H1 (cell line): Measurements from ENCODE around the gene ITGB7. TPM values are rescaled to one million over a fixed set of nuclear protein-coding genes. Genes with fewer than 3 reads are reported as not detected.
A peak's percentile ranks its signal among the peaks of the same experiment; 100 is the strongest.

Experiments used
- CTCF ChIA-PET: fragments of 300-600 bp; sonication (Branson Sonifier 250); formaldehyde crosslinking; loops from one replicate; lab custom pipeline; 2021; ENCODE audit not compliant: partially characterized antibody; lab: Charles Lee
- POLR2A ChIA-PET: fragments of 300-600 bp; sonication (Branson Sonifier 250); formaldehyde crosslinking; loops from one replicate; lab custom pipeline; 2021; ENCODE audit warnings: inconsistent platforms; ENCODE audit not compliant: partially characterized antibody; lab: Charles Lee
- DNase-seq, 2 experiments: peaks; one replicate each; pipeline versions ENCODE4 v3.0.0 to v3.0.0-alpha.2; 2010 to 2022; ENCODE audit warnings: low spot score in 2 of 2, low read depth in 1 of 2, mixed read lengths in 1 of 2
- FAIRE-seq: peaks from 2 replicates; lab custom pipeline; 2011; peaks lifted over from hg19 to GRCh38; lab: Jason Lieb, UNC
- H2AFZ ChIP-seq: 2 replicates; pipeline ENCODE4 v1.8.1; 2012; ENCODE audit warnings: low read length, inconsistent platforms
- H2AK5ac ChIP-seq: 2 replicates; pipeline ENCODE4 v1.6.1; 2013; ENCODE audit warnings: low read depth, low read length
- H2BK120ac ChIP-seq: replicated peaks from 2 replicates; pipeline ENCODE3; 2013; ENCODE audit warnings: low read depth, low read length, inconsistent platforms
- H2BK12ac ChIP-seq: 2 replicates; pipeline ENCODE4 v1.6.1; 2013; ENCODE audit warnings: low read depth, low read length
- H2BK15ac ChIP-seq: 2 replicates; pipeline ENCODE4 v1.6.1; 2013; ENCODE audit warnings: low read length
- H2BK20ac ChIP-seq: 2 replicates; pipeline ENCODE4 v1.6.1; 2013; ENCODE audit warnings: low read length
- H2BK5ac ChIP-seq: 2 replicates; pipeline ENCODE4 v1.6.1; 2013; ENCODE audit warnings: low read depth, low read length
- H3K14ac ChIP-seq: 2 replicates; pipeline ENCODE4 v1.6.1; 2013; ENCODE audit warnings: inconsistent platforms; ENCODE audit not compliant: insufficient read length
- H3K18ac ChIP-seq: 2 replicates; pipeline ENCODE4 v1.6.1; 2013; ENCODE audit warnings: low read length; ENCODE audit errors: extremely low read depth
- H3K23ac ChIP-seq: 2 replicates; pipeline ENCODE4 v1.6.1; 2013; ENCODE audit warnings: inconsistent platforms; ENCODE audit not compliant: insufficient read length
- H3K23me2 ChIP-seq: 2 replicates; pipeline ENCODE4 v1.6.1; 2013; ENCODE audit warnings: low read depth, low read length
- H3K27ac ChIP-seq: 2 replicates; pipeline ENCODE4 v1.6.1; 2011; ENCODE audit warnings: low read depth, low read length, inconsistent platforms
- H3K27me3 ChIP-seq, 4 experiments: replicated peaks in 1 of 4; 1 replicate in 1 of 4; 2 replicates in 3 of 4; pipeline versions ENCODE4 v1.6.1 to v1.8.1; 2011 to 2013; ENCODE audit warnings: low read length in 3 of 4, mild to moderate bottlenecking in 3 of 4, inconsistent platforms in 2 of 4, mixed read lengths in 2 of 4, moderate library complexity in 1 of 4; ENCODE audit not compliant: control insufficient read depth in 3 of 4, insufficient read depth in 3 of 4; ENCODE audit errors: extremely low read depth in 1 of 4
- H3K36me3 ChIP-seq, 4 experiments: 2 replicates each; pipeline versions ENCODE4 v1.6.1 to v1.8.1; 2011 to 2013; ENCODE audit warnings: mild to moderate bottlenecking in 4 of 4, low read length in 3 of 4, moderate library complexity in 2 of 4, control low read depth in 1 of 4, inconsistent platforms in 1 of 4; ENCODE audit not compliant: insufficient read depth in 4 of 4, control insufficient read depth in 2 of 4
- H3K4ac ChIP-seq: replicated peaks from 2 replicates; pipeline ENCODE3; 2013; ENCODE audit warnings: low read length, low read depth, mixed read lengths, inconsistent platforms; ENCODE audit not compliant: insufficient read length
- H3K4me1 ChIP-seq, 4 experiments: replicated peaks in 1 of 4; 1 replicate in 1 of 4; 2 replicates in 3 of 4; pipeline versions ENCODE4 v1.6.1 to v1.8.1; 2011 to 2013; ENCODE audit warnings: low read length in 3 of 4, inconsistent platforms in 2 of 4, mixed read lengths in 1 of 4; ENCODE audit not compliant: insufficient read depth in 4 of 4, control insufficient read depth in 3 of 4
- H3K4me2 ChIP-seq, 2 experiments: 2 replicates each; pipeline versions ENCODE4 v1.6.1 to v1.8.1; 2011 to 2013; ENCODE audit warnings: low read depth in 2 of 2, low read length in 2 of 2, control low read depth in 1 of 2, inconsistent platforms in 1 of 2, mild to moderate bottlenecking in 1 of 2; ENCODE audit not compliant: insufficient read depth in 1 of 2
- H3K4me3 ChIP-seq, 4 experiments: fragments of 200-600, 300-600 bp in 1 of 4; sonication (generic), shearing (Covaris generic), sonication (Bioruptor Twin) in 1 of 4; 2 replicates each; pipeline versions ENCODE4 v1.5.1 to v1.8.1; 2011 to 2016; ENCODE audit warnings: low read length in 4 of 4, low read depth in 3 of 4, control low read depth in 2 of 4, inconsistent platforms in 2 of 4, mild to moderate bottlenecking in 2 of 4, mixed read lengths in 1 of 4, moderate library complexity in 1 of 4; ENCODE audit not compliant: insufficient read depth in 2 of 4; ENCODE audit errors: extremely low read depth in 1 of 4
- H3K56ac ChIP-seq: replicated peaks from 2 replicates; pipeline ENCODE3; 2013; ENCODE audit warnings: low read depth, mild to moderate bottlenecking, mixed read lengths, low read length, inconsistent platforms; ENCODE audit not compliant: insufficient read length
- H3K79me1 ChIP-seq: 2 replicates; pipeline ENCODE4 v1.6.1; 2013; ENCODE audit warnings: low read depth, low read length, control low read depth
- H3K79me2 ChIP-seq, 2 experiments: 2 replicates each; pipeline versions ENCODE4 v1.6.1 to v1.8.1; 2012 to 2013; ENCODE audit warnings: low read length in 2 of 2, mild to moderate bottlenecking in 2 of 2, inconsistent platforms in 1 of 2; ENCODE audit not compliant: insufficient read depth in 2 of 2, control insufficient read depth in 1 of 2
- H3K9ac ChIP-seq, 4 experiments: replicated peaks in 1 of 4; 1 replicate in 1 of 4; 2 replicates in 3 of 4; pipeline versions ENCODE4 v1.6.1 to v1.8.1; 2011 to 2013; ENCODE audit warnings: low read depth in 3 of 4, low read length in 3 of 4, control low read depth in 2 of 4, mild to moderate bottlenecking in 2 of 4, moderate library complexity in 2 of 4, inconsistent platforms in 1 of 4; ENCODE audit errors: extremely low read depth in 1 of 4
- H3K9me3 ChIP-seq, 2 experiments: 2 replicates each; pipeline versions ENCODE4 v1.6.1 to v1.8.1; 2012 to 2013; ENCODE audit warnings: mild to moderate bottlenecking in 2 of 2, moderate library complexity in 2 of 2, control low read depth in 1 of 2, inconsistent platforms in 1 of 2, low read depth in 1 of 2, low read length in 1 of 2, mixed read lengths in 1 of 2; ENCODE audit not compliant: insufficient read depth in 2 of 2
- H4K20me1 ChIP-seq, 2 experiments: replicated peaks in 1 of 2; 2 replicates each; pipeline versions ENCODE3 to v1.8.1; 2011 to 2013; ENCODE audit warnings: inconsistent platforms in 2 of 2, low read length in 2 of 2, mild to moderate bottlenecking in 1 of 2; ENCODE audit not compliant: insufficient read depth in 2 of 2, control insufficient read depth in 1 of 2
- H4K5ac ChIP-seq: 2 replicates; pipeline ENCODE4 v1.6.1; 2013; ENCODE audit warnings: low read length, low read depth, mixed read lengths, inconsistent platforms; ENCODE audit not compliant: insufficient read length
- H4K8ac ChIP-seq: 2 replicates; pipeline ENCODE4 v1.8.0; 2013; ENCODE audit warnings: mild to moderate bottlenecking, moderate library complexity, low read length, inconsistent platforms; ENCODE audit not compliant: insufficient read depth; ENCODE audit errors: extremely low read depth
- H4K91ac ChIP-seq: replicated peaks from 2 replicates; pipeline ENCODE3; 2013; ENCODE audit warnings: low read length, mixed read lengths, inconsistent platforms; ENCODE audit not compliant: insufficient read length
- BCL11A ChIP-seq, 2 experiments: IDR thresholded peaks; one replicate each; pipeline ENCODE4 v1.6.1; 2011; ENCODE audit warnings: low read depth in 2 of 2, low read length in 2 of 2, mild to moderate bottlenecking in 2 of 2
- EGR1 ChIP-seq: IDR thresholded peaks from 2 replicates; pipeline ENCODE4 v1.6.1; 2011; ENCODE audit warnings: low read depth, low read length, borderline replicate concordance
- GTF2F1 ChIP-seq: IDR thresholded peaks from 2 replicates; pipeline ENCODE4 v1.6.1; 2012; ENCODE audit warnings: low read depth, low read length, improper control_type of control experiment, borderline replicate concordance
- JUN ChIP-seq: IDR thresholded peaks from 2 replicates; pipeline ENCODE4 v1.6.1; 2011; ENCODE audit warnings: low read depth, mild to moderate bottlenecking, improper control_type of control experiment, low read length
- KDM1A ChIP-seq: fragments of 200-600, 300-600 bp; sonication (generic); IDR thresholded peaks from 2 replicates; pipeline ENCODE4 v1.7.1; 2016; ENCODE audit warnings: mild to moderate bottlenecking, low read length, borderline replicate concordance
- NANOG ChIP-seq: IDR thresholded peaks from 2 replicates; pipeline ENCODE4 v1.6.1; 2011; ENCODE audit warnings: low read length, low read depth, mild to moderate bottlenecking, inconsistent platforms; ENCODE audit not compliant: insufficient read depth, poor library complexity, severe bottlenecking
- RBBP5 ChIP-seq: IDR thresholded peaks from 2 replicates; pipeline ENCODE4 v1.7.1; 2012; ENCODE audit warnings: low read depth, mild to moderate bottlenecking, inconsistent platforms, low read length, moderate library complexity, borderline replicate concordance
- RXRA ChIP-seq: IDR thresholded peaks from 2 replicates; pipeline ENCODE4 v1.6.1; 2011; ENCODE audit warnings: low read depth, mild to moderate bottlenecking, low read length, moderate library complexity; ENCODE audit not compliant: insufficient read depth
- SIN3A ChIP-seq, 2 experiments: IDR thresholded peaks in 1 of 2; conservative IDR thresholded peaks in 1 of 2; 2 replicates each; pipeline ENCODE4 v1.6.1; 2011 to 2012; ENCODE audit warnings: low read length in 2 of 2, improper control_type of control experiment in 1 of 2, low read depth in 1 of 2, mild to moderate bottlenecking in 1 of 2
- SUZ12 ChIP-seq: fragments of 200-600 bp; sonication (generic); IDR thresholded peaks from 2 replicates; pipeline ENCODE4 v1.6.1; 2012; ENCODE audit warnings: mild to moderate bottlenecking, inconsistent platforms, low read length, moderate library complexity, mixed read lengths
- WGBS, 2 experiments: shearing (Covaris generic) in 1 of 2; methylation state at CpG; one replicate each; pipeline versions ENCODE4 v1.1.6 to v1.1.7; 2013 to 2015; ENCODE audit warnings: low lambda C conversion rate in 2 of 2, mixed read lengths in 2 of 2, inconsistent platforms in 1 of 2, low coverage in 1 of 2, missing lambda C conversion rate in 1 of 2; ENCODE audit not compliant: insufficient replicate concordance in 2 of 2, insufficient coverage in 1 of 2, insufficient read length in 1 of 2; ENCODE audit errors: extremely low coverage in 1 of 2, missing lambda C conversion rate in 1 of 2; 5-methylcytosine and 5-hydroxymethylcytosine counted together
- polyA plus RNA-seq, 7 experiments: library from polyadenylated mRNA; depleted of rRNA in 3 of 7; stranded (reverse) in 5 of 7; unstranded in 2 of 7; fragments of >200 nt in 5 of 7; fragments of 200-250 nt in 2 of 7; gene quantifications; 1 replicate in 5 of 7; 2 replicates in 1 of 7; 4 replicates in 1 of 7; pipeline versions ENCODE4 v1.2.1 to v1.2.3, GENCODE V29; 2011 to 2013; ENCODE audit warnings: missing spikeins in 2 of 7, mixed read lengths in 2 of 7
- total RNA-seq: library from RNA; stranded (reverse); fragmentation: NEBNext Ultra II Directional; extraction: Animal tissue kit (Norgen Biotek cat#: 25700); gene quantifications from 2 replicates; pipeline ENCODE4 v1.2.1, GENCODE V29; 2021
- TF ChIP-seq, protein P1 (sequence below): IDR thresholded peaks from 2 replicates; pipeline ENCODE4 v1.6.1; 2012; ENCODE audit warnings: inconsistent platforms

The ITGB7 gene
- total and polyA plus RNA-seq, 2 of the 8 experiments (the other 6 are each of a cell fraction or from before 2014, with no cell fraction given) = 0.35 to 0.54 TPM

DNA sequence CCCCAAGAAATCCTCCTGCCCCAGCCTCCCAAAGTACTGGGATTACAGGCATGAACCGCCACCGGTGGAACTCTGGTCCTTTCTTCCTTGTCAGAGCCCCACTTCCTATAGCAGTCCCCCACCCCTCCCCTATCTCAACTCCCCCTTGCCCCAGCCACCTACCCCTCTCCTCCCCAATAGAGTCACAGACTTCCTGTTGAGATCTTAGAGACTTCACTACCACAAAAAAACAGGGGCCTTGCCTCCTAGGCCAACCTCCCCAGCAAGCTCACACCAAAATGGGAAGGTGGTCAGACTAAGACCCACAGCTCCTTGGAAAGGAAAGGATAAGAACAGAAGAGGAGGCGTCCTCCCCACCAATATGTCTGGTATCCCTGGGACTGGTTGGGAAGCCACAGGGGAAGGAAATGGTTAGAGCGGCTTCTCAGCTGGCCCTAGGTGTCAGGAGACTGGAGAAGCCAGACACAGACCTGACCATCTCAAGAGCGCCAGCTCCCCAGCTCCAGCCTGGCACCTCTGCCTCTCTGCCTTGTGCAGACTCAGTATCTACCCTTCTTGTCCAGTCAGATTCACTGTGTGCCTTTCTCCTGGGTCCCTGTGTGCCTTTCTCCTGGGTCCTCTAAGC is 8.5 kb downstream of the ITGB7 start:
- no peak overlapping the region for H3K27ac ChIP-seq
- FAIRE-seq = no peak
- WGBS, 2 experiments = 82% methylated on average over 3 of the region's 5 CpGs; no CpG with 5 or more reads in 1 of the 2 experiments
- TF ChIP-seq JUN (no peak), EGR1 (no peak), RXRA (no peak), SUZ12 (no peak), SIN3A (conservative IDR thresholded peaks at IDR 0.05 in 1 of 2, IDR thresholded peaks at IDR 0.05 in 1 of 2; ENCODE audit: low read depth in 1 of 2, low read length in 2 of 2) (no peak), NANOG (no peak), RBBP5 (no peak), GTF2F1 (no peak), KDM1A (no peak), BCL11A (IDR thresholded peaks at IDR 0.05; ENCODE audit: low read depth in 2 of 2, low read length in 2 of 2) (no peak)
- TF ChIP-seq, protein P1, sequence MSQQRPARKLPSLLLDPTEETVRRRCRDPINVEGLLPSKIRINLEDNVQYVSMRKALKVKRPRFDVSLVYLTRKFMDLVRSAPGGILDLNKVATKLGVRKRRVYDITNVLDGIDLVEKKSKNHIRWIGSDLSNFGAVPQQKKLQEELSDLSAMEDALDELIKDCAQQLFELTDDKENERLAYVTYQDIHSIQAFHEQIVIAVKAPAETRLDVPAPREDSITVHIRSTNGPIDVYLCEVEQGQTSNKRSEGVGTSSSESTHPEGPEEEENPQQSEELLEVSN = no peak

More for the DNA sequence above, 8.5 kb downstream of the ITGB7 start:
- Histone ChIP-seq H3K23me2 (peaks cover 2% of the 10 kb centered on the region; the same call in 1 of the 2 replicates), H3K79me1 (no peaks in the 10 kb centered on the region), H2BK5ac (no peak overlapping the region), H3K23ac (no peak overlapping the region), H3K4ac (no peak overlapping the region), H4K5ac (no peak overlapping the region), H2BK12ac (no peak overlapping the region), H3K4me1 (no peaks in the 10 kb centered on the region; a peak in 1 of 7 replicates), H2BK15ac (no peak overlapping the region), H4K91ac (no peak overlapping the region), H3K27me3 (peaks cover 2 to 37% (median 17%) of the 10 kb centered on the region in 4 experiments), H2BK120ac (no peak overlapping the region), H3K36me3 (no peaks in the 10 kb centered on the region), H2AFZ (no peak overlapping the region), H3K18ac (no peak overlapping the region; the same call in 1 of the 2 replicates), H2AK5ac (no peak overlapping the region), H2BK20ac (no peak overlapping the region), H3K9me3 (no peaks in the 10 kb centered on the region), H3K14ac (no peak overlapping the region), H3K9ac (no peak overlapping the region), H4K20me1 (no peaks in the 10 kb centered on the region), H4K8ac (no peak overlapping the region), H3K4me3 (no peak overlapping the region), H3K4me2 (peak overlapping the region in 1 of 2 experiments; percentile 43; a peak in 1 of 4 replicates), H3K79me2 (no peaks in the 10 kb centered on the region), H3K56ac (no peak overlapping the region)
- DNase-seq = no peak
- ChIA-PET CTCF (interaction anchor here (0.7 to 12.9 kb wide), 24 partner anchors 13 to 148 kb away, joined by 3 to 198 read pairs (median 9); partner anchors contain the start of genes CSAD, ESPL1, ITGB7 and MYG1), POLR2A (interaction anchor here (0.5 to 2.1 kb wide), 8 partner anchors 9 to 219 kb away, joined by 3 to 10 read pairs (median 4); partner anchors contain the start of genes CSAD, MYG1 and ZNF740)
